ENCODE results near the gene BMF. TPM values are rescaled to one million over a fixed set of nuclear protein-coding genes. Genes with fewer than 3 reads are reported as not detected.
"Not testable (repeated sequence)": the region's sequence is repeated elsewhere in the genome, so short reads cannot be mapped to it uniquely, and the experiment has no call there.

BMF gene
- total RNA-seq, 1 donor from 2014 or later = 112 TPM

GRCh38 chr15:40137303-40138200, 28.9 kb upstream of the BMF start:
- DNase-seq (ENCODE audit: extremely low spot score, unreplicated experiment) = no peak
- Mint-ChIP-seq H3K27ac (no peak overlapping the region), H3K4me1 (ENCODE audit: unreplicated experiment) (peaks cover 11% of the 10 kb centered on the region), H3K36me3 (no peaks in the 10 kb centered on the region), H3K27me3 (no peaks in the 10 kb centered on the region), H3K9me3 (no peaks in the 10 kb centered on the region), H3K4me3 (no peak overlapping the region)
- TF ChIP-seq, protein P1, sequence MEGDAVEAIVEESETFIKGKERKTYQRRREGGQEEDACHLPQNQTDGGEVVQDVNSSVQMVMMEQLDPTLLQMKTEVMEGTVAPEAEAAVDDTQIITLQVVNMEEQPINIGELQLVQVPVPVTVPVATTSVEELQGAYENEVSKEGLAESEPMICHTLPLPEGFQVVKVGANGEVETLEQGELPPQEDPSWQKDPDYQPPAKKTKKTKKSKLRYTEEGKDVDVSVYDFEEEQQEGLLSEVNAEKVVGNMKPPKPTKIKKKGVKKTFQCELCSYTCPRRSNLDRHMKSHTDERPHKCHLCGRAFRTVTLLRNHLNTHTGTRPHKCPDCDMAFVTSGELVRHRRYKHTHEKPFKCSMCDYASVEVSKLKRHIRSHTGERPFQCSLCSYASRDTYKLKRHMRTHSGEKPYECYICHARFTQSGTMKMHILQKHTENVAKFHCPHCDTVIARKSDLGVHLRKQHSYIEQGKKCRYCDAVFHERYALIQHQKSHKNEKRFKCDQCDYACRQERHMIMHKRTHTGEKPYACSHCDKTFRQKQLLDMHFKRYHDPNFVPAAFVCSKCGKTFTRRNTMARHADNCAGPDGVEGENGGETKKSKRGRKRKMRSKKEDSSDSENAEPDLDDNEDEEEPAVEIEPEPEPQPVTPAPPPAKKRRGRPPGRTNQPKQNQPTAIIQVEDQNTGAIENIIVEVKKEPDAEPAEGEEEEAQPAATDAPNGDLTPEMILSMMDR (conservative IDR thresholded peaks at IDR 0.05) = no peak

DNA sequence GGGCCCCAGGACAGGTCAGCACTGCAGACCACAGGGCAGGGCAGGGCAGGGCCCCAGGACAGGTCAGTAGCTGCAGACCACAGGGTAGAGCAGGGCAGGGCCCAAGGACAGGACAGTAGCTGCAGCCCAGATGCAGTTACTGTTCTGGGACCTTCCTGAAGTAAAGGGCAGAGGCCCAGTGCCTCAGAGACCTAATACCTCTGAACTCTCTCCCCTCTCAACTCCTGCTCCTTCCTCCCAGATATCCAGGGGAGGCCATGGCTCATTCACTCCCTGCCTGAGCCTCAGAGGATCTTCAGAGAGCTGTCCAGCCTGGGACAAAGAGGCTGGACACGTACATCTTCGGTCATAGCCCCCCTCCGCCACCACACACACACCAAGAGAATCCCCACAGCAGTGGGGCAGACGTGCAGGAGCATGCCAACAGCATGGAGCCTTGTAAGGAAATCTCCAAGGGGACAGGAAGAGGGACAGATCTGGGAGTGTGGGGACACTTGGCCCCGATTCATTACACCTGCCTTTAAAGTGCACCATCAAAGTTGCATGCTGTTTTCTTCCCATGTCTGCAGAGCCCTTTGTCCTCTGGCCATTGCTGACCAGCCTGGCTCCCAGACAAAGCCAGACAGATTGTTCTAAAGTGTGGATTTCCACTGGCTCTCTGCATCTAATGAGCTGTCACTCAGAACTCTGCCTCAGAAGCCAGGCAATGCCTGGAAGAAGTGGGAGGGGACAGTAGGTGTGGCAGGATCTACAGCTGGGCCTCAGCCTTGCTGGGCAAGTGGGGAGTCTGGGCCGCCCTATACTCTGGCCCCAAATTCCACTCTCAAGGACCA, 28.0 kb upstream of the BMF start:
- Mint-ChIP-seq H3K9me3 (no peaks in the 10 kb centered on the region), H3K4me3 (no peak overlapping the region), H3K27me3 (no peaks in the 10 kb centered on the region), H3K4me1 (ENCODE audit: unreplicated experiment) (peaks cover 11% of the 10 kb centered on the region), H3K27ac (no peak overlapping the region), H3K36me3 (no peaks in the 10 kb centered on the region)
- TF ChIP-seq, protein P1 (conservative IDR thresholded peaks at IDR 0.05) = no peak
- DNase-seq (ENCODE audit: extremely low spot score, unreplicated experiment) = no peak

DNA sequence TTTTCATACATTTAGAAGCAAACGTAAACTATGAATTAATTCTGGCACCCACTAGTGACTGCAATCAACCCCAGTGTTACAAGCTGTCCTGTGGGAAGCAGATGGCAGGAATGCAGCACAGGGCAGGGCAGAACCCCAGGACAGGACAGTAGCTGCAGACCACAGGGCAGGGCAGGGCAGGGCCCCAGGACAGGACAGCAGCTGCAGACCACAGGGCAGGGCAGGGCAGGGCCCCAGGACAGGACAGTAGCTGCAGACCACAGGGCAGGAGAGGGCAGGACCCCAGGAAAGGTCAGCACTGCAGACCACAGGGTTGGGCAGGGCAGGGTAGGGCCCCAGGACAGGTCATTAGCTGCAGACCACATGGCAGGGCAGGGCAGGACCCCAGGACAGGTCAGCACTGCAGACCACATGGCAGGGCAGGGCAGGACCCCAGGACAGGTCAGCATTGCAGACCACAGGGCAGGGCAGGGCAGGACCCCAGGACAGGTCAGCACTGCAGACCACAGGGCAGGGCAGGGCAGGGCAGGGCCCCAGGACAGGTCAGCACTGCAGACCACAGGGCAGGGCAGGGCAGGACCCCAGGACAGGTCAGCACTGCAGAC, 27.3 kb upstream of the BMF start:
- not testable (repeated sequence) for H3K27ac Mint-ChIP-seq; H3K36me3 Mint-ChIP-seq; DNase-seq (ENCODE audit: extremely low spot score, unreplicated experiment); H3K9me3 Mint-ChIP-seq; H3K4me3 Mint-ChIP-seq; H3K27me3 Mint-ChIP-seq
- peaks cover 11% of the 10 kb centered on the region for H3K4me1 Mint-ChIP-seq (ENCODE audit: unreplicated experiment)

DNA sequence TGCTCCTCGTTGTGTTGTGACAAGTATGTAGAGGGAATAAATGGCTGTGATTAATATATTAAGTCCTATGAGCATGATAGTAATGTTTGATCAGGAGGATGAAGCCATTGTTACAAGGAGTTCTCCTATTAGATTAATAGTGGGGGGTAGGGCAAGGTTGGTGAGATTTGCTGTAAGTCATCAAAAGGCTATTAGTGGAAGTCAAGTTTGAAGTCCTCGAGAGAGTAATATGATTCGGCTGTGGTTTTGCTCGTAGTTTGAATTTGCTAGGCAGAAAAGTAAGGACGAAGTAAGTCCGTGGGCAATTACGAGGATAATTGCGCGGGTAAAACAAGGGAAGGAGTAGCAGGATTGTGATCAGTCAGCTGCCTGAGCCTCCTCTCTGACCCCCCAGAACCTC, 26.2 kb upstream of the BMF start:
- Mint-ChIP-seq H3K9me3 (no peaks in the 10 kb centered on the region), H3K27ac (no peak overlapping the region), H3K36me3 (no peaks in the 10 kb centered on the region), H3K4me3 (no peak overlapping the region), H3K27me3 (no peaks in the 10 kb centered on the region), H3K4me1 (ENCODE audit: unreplicated experiment) (peaks cover 11% of the 10 kb centered on the region)
- DNase-seq (ENCODE audit: extremely low spot score, unreplicated experiment) = no peak
- TF ChIP-seq, protein P1 (conservative IDR thresholded peaks at IDR 0.05) = no peak

DNA sequence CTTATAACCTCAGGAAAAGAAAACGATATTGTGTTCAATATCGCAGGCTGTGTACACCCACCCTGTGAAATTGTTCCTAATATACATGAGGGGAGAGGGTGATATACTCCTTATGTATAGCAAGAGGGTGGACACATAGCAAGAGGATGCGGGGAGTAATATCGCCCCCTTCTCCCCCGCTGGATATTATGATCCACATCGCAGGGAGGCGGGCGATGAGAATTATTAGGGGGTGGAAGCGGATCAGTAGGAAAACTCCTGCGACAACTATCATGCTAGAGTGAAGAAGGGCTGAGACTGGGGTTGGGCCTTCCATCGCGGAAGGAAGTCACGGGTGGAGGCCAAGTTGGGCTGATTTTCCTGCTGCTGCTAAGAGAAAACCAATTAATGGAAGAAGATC, 24.9 kb upstream of the BMF start:
- Mint-ChIP-seq H3K4me3 (no peak overlapping the region), H3K4me1 (ENCODE audit: unreplicated experiment) (peaks cover 11% of the 10 kb centered on the region), H3K27me3 (no peaks in the 10 kb centered on the region), H3K36me3 (no peaks in the 10 kb centered on the region), H3K9me3 (no peaks in the 10 kb centered on the region), H3K27ac (no peak overlapping the region)
- TF ChIP-seq, protein P1 (conservative IDR thresholded peaks at IDR 0.05) = no peak
- no peak for DNase-seq (ENCODE audit: extremely low spot score, unreplicated experiment)
